GM19452 (cell line): ENCODE measurements around the gene PIK3R1.
A peak's percentile ranks its signal among the peaks of the same experiment; 100 is the strongest.

Experiments
- ATAC-seq: cut with Tn5 transposase; IDR thresholded peaks from one replicate; pipeline ENCODE4 v1.9.1; 2021; ENCODE audit not compliant: unreplicated experiment

The PIK3R1 gene

DNA sequence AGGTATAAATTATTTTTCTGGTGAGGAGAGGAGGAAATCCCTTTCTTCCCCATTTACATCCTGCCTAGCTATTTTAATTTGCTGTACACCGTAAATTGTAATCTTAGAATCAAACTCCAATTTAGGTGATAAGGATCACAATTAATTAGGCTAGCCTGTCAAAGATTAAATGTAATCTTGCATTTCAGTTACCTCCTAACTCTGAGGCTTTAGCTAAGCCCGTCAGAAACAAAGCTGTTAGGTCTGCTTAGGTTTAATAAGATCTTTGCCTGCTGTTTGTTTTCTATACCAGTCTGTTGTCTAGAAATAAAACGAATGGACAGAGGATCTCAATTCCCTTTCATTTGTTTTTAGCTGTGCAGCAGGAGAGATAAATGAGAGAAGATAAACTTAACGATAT is 51.5 kb downstream of the PIK3R1 start:
- ATAC-seq = no peak

DNA sequence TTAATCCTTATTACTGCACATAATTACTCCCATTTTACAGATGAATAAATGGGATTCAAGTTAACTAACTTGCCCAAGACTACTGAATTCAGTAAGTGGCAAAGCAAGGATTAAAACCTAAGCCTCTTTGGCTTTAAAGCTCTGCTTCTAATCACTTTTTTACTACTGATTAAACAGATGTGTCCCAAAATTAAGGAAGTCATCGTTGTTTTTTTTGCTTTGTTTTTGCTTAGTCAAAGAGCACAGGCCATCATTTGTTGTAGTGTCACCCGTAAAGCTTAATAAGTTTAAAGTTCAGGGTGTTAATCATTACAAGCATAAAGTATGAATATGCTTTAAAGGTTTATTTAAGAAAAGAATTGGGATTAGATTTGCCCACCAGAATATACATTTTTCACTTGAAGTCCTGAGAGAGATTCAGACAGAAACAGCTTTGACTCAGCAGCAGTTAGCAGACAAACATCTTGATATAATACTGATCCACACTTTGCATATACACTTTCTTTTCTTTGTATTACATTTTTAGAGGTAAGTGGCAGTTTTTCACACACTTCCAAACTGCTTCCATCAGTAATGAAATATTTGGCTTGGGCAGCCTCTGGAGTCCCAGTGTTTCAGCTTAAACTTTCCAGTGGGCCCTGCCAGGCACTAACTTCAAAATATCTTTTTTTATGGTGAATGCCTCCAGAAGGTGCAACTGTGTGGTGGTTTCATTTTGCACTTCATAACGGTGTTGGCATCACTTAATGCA is 52.7 kb downstream of the PIK3R1 start:
- ATAC-seq = no peak

- ATAC-seq = no peak
Measured at GRCh38 chr5:68268852-68269130, 53.2 kb downstream of the PIK3R1 start.

- no peak for ATAC-seq
Measured at GRCh38 chr5:68269820-68270219, 54.3 kb downstream of the PIK3R1 start.

- no peak for ATAC-seq
Measured at GRCh38 chr5:68270399-68270975, 54.9 kb downstream of the PIK3R1 start.

DNA sequence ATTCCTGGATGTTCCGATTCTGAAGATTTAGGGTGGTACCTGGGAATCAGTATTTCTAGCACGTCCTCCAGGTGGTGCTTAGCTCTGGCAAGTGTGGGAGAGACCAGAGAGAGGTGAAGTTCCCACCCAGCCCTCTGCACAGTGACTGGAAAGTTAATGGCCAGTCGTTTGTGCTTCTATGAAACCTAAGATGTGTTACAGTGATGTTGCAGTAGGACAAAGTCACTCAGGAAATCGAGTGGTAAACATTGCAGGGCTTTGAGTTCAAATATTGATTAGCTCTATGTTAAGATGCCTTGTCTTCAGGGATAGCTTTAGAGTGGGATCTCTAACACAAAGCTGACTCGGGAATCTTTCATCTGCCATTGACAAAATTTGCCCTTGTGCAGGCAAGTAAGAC is 55.6 kb downstream of the PIK3R1 start:
- no peak for ATAC-seq

GRCh38 chr5:68272289-68272688 is 56.7 kb downstream of the PIK3R1 start:
- ATAC-seq = no peak

- peak; percentile 56 for ATAC-seq
Measured at GRCh38 chr5:68273717-68274409, 58.3 kb downstream of the PIK3R1 start.

DNA sequence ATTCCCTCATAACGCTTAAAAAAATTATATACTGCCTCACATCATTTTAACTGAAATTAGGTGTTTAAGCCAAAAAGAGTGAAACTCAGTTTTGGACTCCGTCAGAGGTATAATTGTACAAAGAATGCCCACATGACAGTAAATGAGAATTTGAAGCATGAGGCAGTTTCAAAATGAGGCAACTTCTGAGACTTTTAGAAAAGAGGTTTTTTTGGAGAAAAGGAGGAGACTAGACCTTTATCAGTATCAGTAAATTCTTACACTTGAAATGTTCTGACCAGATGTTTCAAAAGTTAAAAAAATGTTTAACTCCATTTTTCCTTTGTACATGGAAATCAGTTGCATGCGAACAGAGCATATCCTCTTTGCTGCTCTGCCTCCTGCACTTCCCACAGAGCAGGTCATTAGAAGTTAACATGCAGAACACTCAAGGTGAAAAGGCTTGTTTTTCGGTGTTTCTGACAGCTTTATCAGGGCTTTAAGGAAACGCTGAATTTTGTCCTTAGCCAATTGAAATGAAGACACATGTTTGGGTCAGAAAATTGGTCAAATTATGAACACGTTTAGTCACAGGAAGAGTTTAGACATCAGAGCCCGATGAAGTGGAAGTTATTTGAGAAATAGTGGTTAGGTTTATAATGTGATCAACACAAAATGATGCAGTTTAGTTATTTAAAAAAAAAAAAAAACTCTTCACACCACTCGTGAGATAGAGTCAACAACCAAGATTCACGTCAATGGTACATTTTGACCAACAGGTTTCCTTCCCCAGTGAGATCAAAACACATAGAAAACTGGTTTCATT is 59.5 kb downstream of the PIK3R1 start:
- ATAC-seq = peak; percentile 49

DNA sequence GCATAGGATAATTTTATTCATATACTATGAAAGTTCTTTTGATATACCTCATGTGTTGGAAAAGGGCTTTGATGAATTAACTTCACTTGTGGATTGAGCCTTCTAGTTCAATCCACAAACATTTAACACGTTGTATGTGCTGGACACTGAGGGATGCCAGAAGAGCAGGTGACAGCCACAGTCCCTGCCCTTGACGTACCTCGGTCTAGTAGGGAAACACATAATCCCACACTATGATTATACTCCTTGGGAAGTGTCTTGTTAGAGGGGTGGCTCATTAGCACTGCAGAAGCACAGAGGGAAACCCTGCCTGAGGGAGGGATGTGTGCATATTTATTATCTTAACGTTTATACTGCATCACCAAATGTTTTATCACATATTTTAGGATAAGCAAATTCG is 61.2 kb downstream of the PIK3R1 start:
- no peak for ATAC-seq

DNA sequence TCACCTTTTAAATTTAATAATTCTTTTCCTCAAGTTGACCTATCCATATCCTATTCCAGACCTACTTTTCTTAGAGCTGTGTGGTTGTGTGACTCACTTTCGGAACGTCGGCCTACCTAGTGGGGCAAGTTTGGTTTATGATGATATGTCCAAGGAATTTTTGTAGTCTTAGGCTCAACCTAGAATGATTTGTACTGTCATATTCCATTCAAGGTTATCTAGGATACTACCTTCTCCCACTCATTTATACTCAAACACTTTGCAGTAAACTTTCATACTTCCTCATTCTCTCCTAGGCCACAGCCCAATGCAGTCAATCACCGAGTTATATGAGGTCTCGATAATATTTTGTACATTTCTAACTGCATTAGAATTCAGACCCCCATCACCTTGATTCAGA is 61.9 kb downstream of the PIK3R1 start:
- ATAC-seq = no peak

DNA sequence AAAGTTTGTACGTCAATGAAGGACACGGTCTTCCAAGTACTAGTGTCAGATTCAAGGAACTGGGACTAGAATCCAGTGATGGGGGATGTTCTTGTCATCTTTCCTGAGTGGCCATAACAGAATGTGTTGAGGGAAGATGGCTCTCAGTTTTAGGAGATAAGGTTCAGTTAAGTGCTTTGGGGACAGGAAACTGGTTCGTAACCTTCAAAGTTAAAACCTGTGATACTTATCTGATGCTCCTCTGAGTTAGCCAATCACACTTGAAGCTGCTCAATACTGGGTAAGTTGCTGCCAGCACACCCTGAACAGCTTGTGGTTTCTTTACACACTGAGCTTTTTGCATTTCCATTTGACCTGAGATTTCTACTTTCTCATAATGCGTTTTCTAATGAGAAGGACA is 64.4 kb downstream of the PIK3R1 start:
- ATAC-seq = no peak

GRCh38 chr5:68282001-68282400 is 66.4 kb downstream of the PIK3R1 start:
- no peak for ATAC-seq

GRCh38 chr5:68283766-68284165 is 68.2 kb downstream of the PIK3R1 start:
- ATAC-seq = no peak

DNA sequence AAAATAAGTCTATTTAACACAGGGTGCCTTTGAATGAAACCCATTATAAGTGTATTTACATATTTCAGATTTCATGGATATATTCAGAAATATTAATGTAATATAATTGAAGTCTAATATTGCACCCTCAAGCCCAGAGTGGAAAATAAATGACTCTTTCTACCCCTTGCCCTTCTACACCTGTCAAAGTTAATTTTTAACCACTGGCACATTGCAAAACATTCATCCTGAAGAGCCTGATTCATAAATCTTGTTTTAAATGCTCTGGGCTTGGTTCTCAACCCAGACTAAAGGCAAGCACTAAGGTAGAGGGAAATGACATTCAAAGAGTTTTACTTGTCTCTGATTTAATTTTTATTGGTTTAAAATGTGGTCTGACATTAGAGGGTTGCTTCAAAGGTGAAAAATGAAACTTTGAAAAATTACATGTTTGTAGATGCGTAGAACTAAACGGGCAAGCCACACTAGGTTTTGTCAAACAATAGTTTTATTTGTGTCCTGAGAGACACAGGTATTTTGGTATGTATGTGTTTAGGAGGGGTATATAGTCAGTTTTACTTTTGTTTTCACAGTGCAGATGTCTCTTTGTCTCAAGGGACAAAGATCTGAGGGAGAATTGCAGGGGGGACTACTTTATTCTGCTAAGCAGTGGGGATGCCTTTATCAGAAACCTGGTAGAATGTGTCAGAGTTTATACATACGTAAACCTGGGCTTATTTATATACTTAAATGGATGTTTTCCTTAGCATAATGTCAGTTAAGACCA is 69.7 kb downstream of the PIK3R1 start:
- ATAC-seq = peak; percentile 25

GRCh38 chr5:68285851-68286611 is 70.5 kb downstream of the PIK3R1 start:
- ATAC-seq = no peak

DNA sequence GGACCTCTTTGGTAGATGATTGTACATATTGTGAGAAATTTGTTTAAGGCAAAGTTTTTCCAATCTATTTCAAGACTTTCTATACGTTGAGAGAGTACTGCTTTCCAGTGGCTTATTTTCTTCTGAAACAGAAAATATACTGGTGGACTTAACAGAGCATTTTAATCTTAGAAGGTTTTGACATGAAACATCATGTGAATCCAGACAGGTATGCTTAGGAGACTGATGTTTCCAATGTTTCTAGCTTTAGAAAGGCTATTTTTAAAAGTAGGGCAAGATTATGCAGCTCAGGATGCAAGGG is 71.0 kb downstream of the PIK3R1 start:
- ATAC-seq = no peak

DNA sequence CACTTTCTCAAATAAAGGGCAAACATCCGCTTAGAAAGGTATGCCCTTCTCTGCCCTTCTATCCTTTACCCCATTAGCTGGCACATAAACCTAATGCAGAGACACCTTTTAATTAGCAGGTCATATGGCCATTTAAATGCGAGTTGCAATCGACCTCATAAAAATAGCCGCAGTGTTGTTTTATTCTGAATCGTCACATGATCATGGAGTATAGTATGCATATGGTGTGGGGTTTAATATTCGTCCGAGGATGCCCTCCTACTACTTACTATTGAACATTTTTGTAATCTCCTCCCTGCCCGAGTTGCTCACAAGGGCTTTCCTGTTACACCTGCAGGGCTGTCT is 72.0 kb downstream of the PIK3R1 start:
- ATAC-seq = no peak

DNA sequence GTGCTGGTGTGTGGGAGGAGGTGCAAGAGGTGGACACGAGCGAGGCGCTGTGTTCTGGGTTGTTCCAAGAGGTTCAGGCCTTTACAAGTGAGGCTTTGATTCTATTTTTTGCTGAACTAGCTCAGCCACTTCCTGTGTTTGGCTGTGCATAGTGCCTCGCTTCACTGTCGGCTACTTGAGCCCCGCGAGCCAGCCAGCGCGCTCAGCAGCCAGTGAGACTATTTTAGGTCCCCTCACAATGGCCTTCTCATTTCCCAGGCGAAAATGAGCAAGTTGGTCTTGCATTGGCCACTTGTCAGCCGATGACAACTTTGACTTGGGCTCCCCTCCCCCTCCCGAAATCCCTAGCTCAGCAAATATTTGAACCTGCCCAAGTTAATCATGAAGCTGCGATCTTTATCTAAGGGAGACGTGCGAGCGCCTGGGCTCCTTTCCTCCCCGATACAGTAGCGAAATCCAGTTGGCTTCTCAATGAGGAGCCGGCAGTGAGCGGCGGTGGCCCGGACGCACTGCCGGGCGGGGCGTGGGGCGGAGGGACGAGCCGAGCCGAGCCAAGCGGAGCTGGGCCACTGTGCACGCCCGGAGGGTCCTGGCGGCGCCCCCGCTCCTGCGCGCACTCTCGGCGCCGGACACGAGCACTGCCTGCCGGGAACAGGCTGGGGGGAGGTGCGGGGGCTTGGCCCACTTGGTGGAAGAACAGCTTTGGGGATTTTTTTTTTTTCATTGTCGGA is 72.6 kb downstream of the PIK3R1 start:
- peak; percentile 73 for ATAC-seq

GRCh38 chr5:68288707-68289134 is 73.2 kb downstream of the PIK3R1 start:
- ATAC-seq = peak; percentile 7
